HepG2 (cell line): Measurements from ENCODE around the gene UGCG. TPM values are rescaled to one million over a fixed set of nuclear protein-coding genes. Genes with fewer than 3 reads are reported as not detected.

ENCODE experiments used
- BRD4 ChIP-seq: sonication (generic); formaldehyde crosslinking; IDR thresholded peaks from 2 replicates; pipeline ENCODE4 v1.4.0; 2020; ENCODE audit warnings: missing genetic modification reagents
- KAT8 ChIP-seq: IDR thresholded peaks from 2 replicates; pipeline ENCODE4 v1.6.1; 2016; ENCODE audit warnings: missing genetic modification reagents, missing compliant biosample characterization
- MIER3 ChIP-seq: IDR thresholded peaks from 2 replicates; pipeline ENCODE4 v1.6.1; 2016; ENCODE audit warnings: missing compliant biosample characterization, borderline replicate concordance
- ZMYM3 ChIP-seq: sonication (generic); formaldehyde crosslinking; IDR thresholded peaks from 2 replicates; pipeline ENCODE4 v1.5.1; 2020; ENCODE audit warnings: mild to moderate bottlenecking, missing genetic modification reagents
- ZNF251 ChIP-seq: sonication (generic); formaldehyde crosslinking; IDR thresholded peaks from 2 replicates; pipeline ENCODE4 v1.9.0; 2021; ENCODE audit warnings: mild to moderate bottlenecking, missing genetic modification reagents
- ZNF253 ChIP-seq: sonication (generic); formaldehyde crosslinking; IDR thresholded peaks from 2 replicates; pipeline ENCODE4 v1.8.0; 2022; ENCODE audit warnings: mild to moderate bottlenecking, missing genetic modification reagents, borderline replicate concordance
- ZNF326 ChIP-seq: sonication (generic); formaldehyde crosslinking; IDR thresholded peaks from 2 replicates; pipeline ENCODE4 v1.4.0; 2020; ENCODE audit warnings: missing genetic modification reagents, borderline replicate concordance
- ZNF33A ChIP-seq: sonication (generic); formaldehyde crosslinking; IDR thresholded peaks from 2 replicates; pipeline ENCODE4 v1.5.1; 2020; ENCODE audit warnings: missing genetic modification reagents, mild to moderate bottlenecking, moderate library complexity, borderline replicate concordance
- ZNF572 ChIP-seq: sonication (generic); formaldehyde crosslinking; IDR thresholded peaks from 2 replicates; pipeline ENCODE4 v1.5.1; 2020; ENCODE audit warnings: mild to moderate bottlenecking, missing genetic modification reagents
- ZNF598 ChIP-seq: sonication (generic); formaldehyde crosslinking; IDR thresholded peaks from 2 replicates; pipeline ENCODE4 v1.5.1; 2020; ENCODE audit warnings: mild to moderate bottlenecking, missing genetic modification reagents, borderline replicate concordance
- ZNF616 ChIP-seq: sonication (generic); formaldehyde crosslinking; IDR thresholded peaks from 2 replicates; pipeline ENCODE4 v1.5.0; 2020; ENCODE audit warnings: low read depth, mild to moderate bottlenecking, missing genetic modification reagents
- polyA plus RNA-seq, 8 experiments: library from polyadenylated mRNA; depleted of rRNA in 3 of 8; stranded (reverse) in 7 of 8; unstranded in 1 of 8; fragments of >200 nt; fragmentation: Illumina TruSeq in 4 of 8; extraction: Trizol in 4 of 8; gene quantifications; 2 replicates each; pipeline versions ENCODE4 v1.2.1 to v1.2.3, GENCODE V29; 2011 to 2016; ENCODE audit warnings: low read depth in 4 of 8, missing spikeins in 1 of 8, mixed read lengths in 1 of 8; ENCODE audit not compliant: insufficient read depth in 1 of 8
- total RNA-seq, 5 experiments: library from RNA; depleted of rRNA; stranded (reverse); fragments of >200 nt; fragmentation: Illumina TruSeq; extraction: Trizol; gene quantifications; 2 replicates each; pipeline ENCODE4 v1.2.3, GENCODE V29; 2016; ENCODE audit warnings: low read depth in 1 of 5
- TF ChIP-seq, protein P1 (sequence below), 2 experiments: sonication (generic) in 1 of 2; formaldehyde crosslinking in 1 of 2; IDR thresholded peaks; 2 replicates each; pipeline versions ENCODE4 v1.5.1 to v1.6.1; 2011 to 2020; ENCODE audit warnings: borderline replicate concordance in 1 of 2, low read depth in 1 of 2, low read length in 1 of 2, mild to moderate bottlenecking in 1 of 2, missing genetic modification reagents in 1 of 2, moderate library complexity in 1 of 2
- TF ChIP-seq, protein P2 (sequence below): IDR thresholded peaks from 2 replicates; pipeline ENCODE4 v1.6.1; 2016; ENCODE audit warnings: missing compliant biosample characterization, missing genetic modification reagents, borderline replicate concordance
- TF ChIP-seq, protein P3 (sequence below), 2 experiments: fragments of 450-650 bp in 1 of 2; sonication (generic) in 1 of 2; formaldehyde crosslinking in 1 of 2; IDR thresholded peaks; 2 replicates each; pipeline versions ENCODE4 v1.6.1 to v1.8.0; 2016 to 2022; ENCODE audit warnings: antibody characterized with exemption in 1 of 2, mild to moderate bottlenecking in 1 of 2, missing genetic modification reagents in 1 of 2

UGCG gene
- total and polyA plus RNA-seq, 2 of the 13 experiments (the other 11 are each of a cell fraction or from before 2014, with no cell fraction given): 10.5 to 13.9 TPM

DNA sequence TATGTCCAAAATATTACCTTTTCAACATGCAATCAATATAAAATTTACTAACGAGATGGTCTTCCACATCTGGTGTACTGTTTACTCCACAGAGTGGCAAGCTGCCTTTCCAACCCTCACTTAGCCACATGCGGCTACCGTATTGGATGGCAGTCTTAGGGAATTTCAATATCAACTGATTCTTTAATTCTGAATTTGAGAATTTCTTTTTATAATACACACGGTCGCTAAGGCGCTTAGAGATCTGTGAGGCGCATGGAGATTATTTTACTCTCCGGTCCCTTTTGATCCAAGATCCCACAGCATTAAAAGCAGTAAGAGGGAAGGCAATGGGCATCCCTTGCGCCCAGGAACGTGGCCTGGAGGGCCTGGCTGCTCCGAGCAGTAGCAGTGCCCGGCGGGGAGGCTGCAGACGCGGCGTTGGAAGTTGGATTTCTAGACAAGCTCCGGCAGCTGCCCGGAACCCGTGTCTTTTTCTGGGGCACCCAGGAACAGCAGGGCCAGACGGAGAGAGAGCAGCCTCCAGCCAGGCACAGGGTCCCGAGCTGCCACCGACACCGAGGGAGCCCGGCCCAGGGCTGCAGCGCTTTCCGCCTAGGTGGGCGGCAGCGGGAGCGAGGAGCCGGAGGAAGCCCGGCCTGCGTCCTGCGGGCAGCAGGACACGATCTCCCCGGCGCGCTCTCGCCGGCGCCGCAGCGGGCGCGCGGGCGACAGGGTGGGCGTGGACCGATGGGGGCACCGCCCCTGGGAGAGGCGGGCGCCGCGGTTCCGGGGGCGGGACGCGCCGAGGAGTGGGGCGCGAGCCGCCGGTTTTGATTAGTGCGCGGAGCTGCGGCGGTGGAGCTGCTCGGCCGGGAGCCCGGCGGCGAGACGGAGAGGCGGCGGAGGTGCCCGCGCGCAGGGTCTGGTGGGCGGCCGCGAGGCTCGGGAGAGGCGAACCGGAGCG is at the start of gene UGCG (continued):
- no peak for TF ChIP-seq ZNF253 (CRISPR knock-in tag)
- no peak for TF ChIP-seq ZNF251
- TF ChIP-seq, protein P1, sequence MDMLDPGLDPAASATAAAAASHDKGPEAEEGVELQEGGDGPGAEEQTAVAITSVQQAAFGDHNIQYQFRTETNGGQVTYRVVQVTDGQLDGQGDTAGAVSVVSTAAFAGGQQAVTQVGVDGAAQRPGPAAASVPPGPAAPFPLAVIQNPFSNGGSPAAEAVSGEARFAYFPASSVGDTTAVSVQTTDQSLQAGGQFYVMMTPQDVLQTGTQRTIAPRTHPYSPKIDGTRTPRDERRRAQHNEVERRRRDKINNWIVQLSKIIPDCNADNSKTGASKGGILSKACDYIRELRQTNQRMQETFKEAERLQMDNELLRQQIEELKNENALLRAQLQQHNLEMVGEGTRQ (IDR thresholded peaks at IDR 0.05; ENCODE audit: low read depth, low read length): no peak
- TF ChIP-seq, protein P1 (CRISPR knock-in tag; IDR thresholded peaks at IDR 0.05; ENCODE audit: borderline replicate concordance): no peak
- TF ChIP-seq, protein P2, sequence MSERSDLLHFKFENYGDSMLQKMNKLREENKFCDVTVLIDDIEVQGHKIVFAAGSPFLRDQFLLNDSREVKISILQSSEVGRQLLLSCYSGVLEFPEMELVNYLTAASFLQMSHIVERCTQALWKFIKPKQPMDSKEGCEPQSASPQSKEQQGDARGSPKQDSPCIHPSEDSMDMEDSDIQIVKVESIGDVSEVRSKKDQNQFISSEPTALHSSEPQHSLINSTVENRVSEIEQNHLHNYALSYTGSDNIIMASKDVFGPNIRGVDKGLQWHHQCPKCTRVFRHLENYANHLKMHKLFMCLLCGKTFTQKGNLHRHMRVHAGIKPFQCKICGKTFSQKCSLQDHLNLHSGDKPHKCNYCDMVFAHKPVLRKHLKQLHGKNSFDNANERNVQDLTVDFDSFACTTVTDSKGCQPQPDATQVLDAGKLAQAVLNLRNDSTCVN (CRISPR knock-in tag): 0 out of 2 replicates have a peak, but pooled peaks have one; percentile 23
- TF ChIP-seq, protein P3, sequence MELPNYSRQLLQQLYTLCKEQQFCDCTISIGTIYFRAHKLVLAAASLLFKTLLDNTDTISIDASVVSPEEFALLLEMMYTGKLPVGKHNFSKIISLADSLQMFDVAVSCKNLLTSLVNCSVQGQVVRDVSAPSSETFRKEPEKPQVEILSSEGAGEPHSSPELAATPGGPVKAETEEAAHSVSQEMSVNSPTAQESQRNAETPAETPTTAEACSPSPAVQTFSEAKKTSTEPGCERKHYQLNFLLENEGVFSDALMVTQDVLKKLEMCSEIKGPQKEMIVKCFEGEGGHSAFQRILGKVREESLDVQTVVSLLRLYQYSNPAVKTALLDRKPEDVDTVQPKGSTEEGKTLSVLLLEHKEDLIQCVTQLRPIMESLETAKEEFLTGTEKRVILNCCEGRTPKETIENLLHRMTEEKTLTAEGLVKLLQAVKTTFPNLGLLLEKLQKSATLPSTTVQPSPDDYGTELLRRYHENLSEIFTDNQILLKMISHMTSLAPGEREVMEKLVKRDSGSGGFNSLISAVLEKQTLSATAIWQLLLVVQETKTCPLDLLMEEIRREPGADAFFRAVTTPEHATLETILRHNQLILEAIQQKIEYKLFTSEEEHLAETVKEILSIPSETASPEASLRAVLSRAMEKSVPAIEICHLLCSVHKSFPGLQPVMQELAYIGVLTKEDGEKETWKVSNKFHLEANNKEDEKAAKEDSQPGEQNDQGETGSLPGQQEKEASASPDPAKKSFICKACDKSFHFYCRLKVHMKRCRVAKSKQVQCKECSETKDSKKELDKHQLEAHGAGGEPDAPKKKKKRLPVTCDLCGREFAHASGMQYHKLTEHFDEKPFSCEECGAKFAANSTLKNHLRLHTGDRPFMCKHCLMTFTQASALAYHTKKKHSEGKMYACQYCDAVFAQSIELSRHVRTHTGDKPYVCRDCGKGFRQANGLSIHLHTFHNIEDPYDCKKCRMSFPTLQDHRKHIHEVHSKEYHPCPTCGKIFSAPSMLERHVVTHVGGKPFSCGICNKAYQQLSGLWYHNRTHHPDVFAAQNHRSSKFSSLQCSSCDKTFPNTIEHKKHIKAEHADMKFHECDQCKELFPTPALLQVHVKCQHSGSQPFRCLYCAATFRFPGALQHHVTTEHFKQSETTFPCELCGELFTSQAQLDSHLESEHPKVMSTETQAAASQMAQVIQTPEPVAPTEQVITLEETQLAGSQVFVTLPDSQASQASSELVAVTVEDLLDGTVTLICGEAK (IDR thresholded peaks at IDR 0.05): no peak
- TF ChIP-seq, protein P3 (CRISPR knock-in tag; IDR thresholded peaks at IDR 0.05): 0 out of 2 replicates have a peak, but pooled peaks have one; percentile 27
- TF ChIP-seq ZNF598 (CRISPR knock-in tag): 0 out of 2 replicates have a peak, but pooled peaks have one; percentile 64
- TF ChIP-seq ZNF572: no peak
- TF ChIP-seq ZNF326: no peak
- TF ChIP-seq ZMYM3 (CRISPR knock-in tag): peak; percentile 69; the same call in 1 of the 2 replicates
- TF ChIP-seq MIER3 (CRISPR knock-in tag): no peak
- peak; percentile 60; the same call in 1 of the 2 replicates for TF ChIP-seq ZNF616 (CRISPR knock-in tag)
- TF ChIP-seq BRD4 (CRISPR knock-in tag): 0 out of 2 replicates have a peak, but pooled peaks have one; percentile 58
- TF ChIP-seq ZNF33A (CRISPR knock-in tag): no peak
- TF ChIP-seq KAT8 (CRISPR knock-in tag): peak; percentile 49; the same call in 1 of the 2 replicates
